ENCODE data around the gene IDE.

DNA sequence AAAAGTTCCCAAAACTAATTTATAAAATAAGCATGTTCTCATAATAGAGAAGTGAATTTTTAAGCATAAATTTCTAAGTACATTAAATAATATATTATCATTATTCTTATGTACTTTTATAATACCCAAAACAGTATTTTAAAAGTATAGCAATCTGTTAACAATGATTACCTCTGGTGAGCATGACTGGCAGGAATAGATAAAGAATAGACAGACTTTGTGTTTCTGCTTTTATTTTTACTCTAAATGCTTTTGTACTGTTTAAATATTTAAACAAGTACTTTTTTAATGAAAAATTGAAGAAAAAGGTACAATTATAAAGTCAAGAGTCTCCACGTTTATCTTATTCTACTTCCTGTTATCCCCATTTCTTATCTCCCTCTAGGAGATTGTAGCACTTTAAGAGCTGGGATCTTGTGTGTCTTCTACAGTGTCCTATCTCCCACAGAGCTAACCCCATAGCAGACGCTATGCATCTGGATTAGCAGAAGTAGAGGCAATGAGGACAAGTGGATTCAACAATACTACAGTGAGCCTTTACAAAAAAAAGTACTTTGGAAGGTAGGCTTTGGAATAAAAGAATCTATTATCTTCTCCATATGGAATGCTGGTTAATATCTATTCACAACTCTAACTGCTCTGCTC is 42.9 kb downstream of the IDE start:
- TF ChIP-seq, protein P1, sequence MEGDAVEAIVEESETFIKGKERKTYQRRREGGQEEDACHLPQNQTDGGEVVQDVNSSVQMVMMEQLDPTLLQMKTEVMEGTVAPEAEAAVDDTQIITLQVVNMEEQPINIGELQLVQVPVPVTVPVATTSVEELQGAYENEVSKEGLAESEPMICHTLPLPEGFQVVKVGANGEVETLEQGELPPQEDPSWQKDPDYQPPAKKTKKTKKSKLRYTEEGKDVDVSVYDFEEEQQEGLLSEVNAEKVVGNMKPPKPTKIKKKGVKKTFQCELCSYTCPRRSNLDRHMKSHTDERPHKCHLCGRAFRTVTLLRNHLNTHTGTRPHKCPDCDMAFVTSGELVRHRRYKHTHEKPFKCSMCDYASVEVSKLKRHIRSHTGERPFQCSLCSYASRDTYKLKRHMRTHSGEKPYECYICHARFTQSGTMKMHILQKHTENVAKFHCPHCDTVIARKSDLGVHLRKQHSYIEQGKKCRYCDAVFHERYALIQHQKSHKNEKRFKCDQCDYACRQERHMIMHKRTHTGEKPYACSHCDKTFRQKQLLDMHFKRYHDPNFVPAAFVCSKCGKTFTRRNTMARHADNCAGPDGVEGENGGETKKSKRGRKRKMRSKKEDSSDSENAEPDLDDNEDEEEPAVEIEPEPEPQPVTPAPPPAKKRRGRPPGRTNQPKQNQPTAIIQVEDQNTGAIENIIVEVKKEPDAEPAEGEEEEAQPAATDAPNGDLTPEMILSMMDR (IDR thresholded peaks at IDR 0.05), result no peak
- TF ChIP-seq EZH2 (IDR thresholded peaks at IDR 0.05; ENCODE audit: borderline replicate concordance, insufficient read depth, low read depth, low read length, poor library complexity, severe bottlenecking), result no peak
